HepG2 (cell line): ENCODE results near the gene GFY. TPM values are rescaled to one million over a fixed set of nuclear protein-coding genes. Genes with fewer than 3 reads are reported as not detected.
A peak's percentile ranks its signal among the peaks of the same experiment; 100 is the strongest.

ENCODE experiments used
- FOXK1 ChIP-seq: sonication (generic); formaldehyde crosslinking; IDR thresholded peaks from 2 replicates; pipeline ENCODE4 v1.4.0; 2020; ENCODE audit warnings: low read depth, missing genetic modification reagents, borderline replicate concordance
- FOXP1 ChIP-seq, 2 experiments: fragments of 450-650 bp in 1 of 2; IDR thresholded peaks; 2 replicates each; pipeline ENCODE4 v1.6.1; 2017 to 2018; ENCODE audit warnings: antibody characterized with exemption in 1 of 2
- MED13 ChIP-seq: sonication (generic); formaldehyde crosslinking; IDR thresholded peaks from 2 replicates; pipeline ENCODE4 v1.5.0; 2020; ENCODE audit warnings: missing genetic modification reagents
- NR2C2 ChIP-seq: sonication (generic); formaldehyde crosslinking; IDR thresholded peaks from 2 replicates; pipeline ENCODE4 v1.4.0; 2020; ENCODE audit warnings: missing genetic modification reagents, mild to moderate bottlenecking, moderate library complexity, borderline replicate concordance
- POLR2AphosphoS5 ChIP-seq: IDR thresholded peaks from 2 replicates; pipeline ENCODE4 v1.6.1; 2012; ENCODE audit warnings: low read depth, low read length
- RFXAP ChIP-seq: sonication (generic); formaldehyde crosslinking; IDR thresholded peaks from 2 replicates; pipeline ENCODE4 v1.4.0; 2020; ENCODE audit warnings: missing genetic modification reagents, borderline replicate concordance
- SPEN ChIP-seq: sonication (generic); formaldehyde crosslinking; IDR thresholded peaks from 2 replicates; pipeline ENCODE4 v1.5.1; 2020; ENCODE audit warnings: low read depth, mild to moderate bottlenecking, missing genetic modification reagents
- ZHX2 ChIP-seq, 2 experiments: sonication (generic) in 1 of 2; formaldehyde crosslinking in 1 of 2; IDR thresholded peaks; 2 replicates each; pipeline versions ENCODE4 v1.6.1 to v1.9.0; 2014 to 2022; ENCODE audit warnings: antibody characterized with exemption in 1 of 2, borderline replicate concordance in 1 of 2, inconsistent platforms in 1 of 2, low read depth in 1 of 2, missing genetic modification reagents in 1 of 2
- ZMYM3 ChIP-seq: sonication (generic); formaldehyde crosslinking; IDR thresholded peaks from 2 replicates; pipeline ENCODE4 v1.5.1; 2020; ENCODE audit warnings: mild to moderate bottlenecking, missing genetic modification reagents
- ZNF10 ChIP-seq: sonication (generic); formaldehyde crosslinking; IDR thresholded peaks from 2 replicates; pipeline ENCODE4 v1.4.0; 2020; ENCODE audit warnings: mild to moderate bottlenecking, low read depth, missing genetic modification reagents, borderline replicate concordance
- ZNF264 ChIP-seq: sonication (generic); formaldehyde crosslinking; IDR thresholded peaks from 2 replicates; pipeline ENCODE4 v1.4.0; 2020; ENCODE audit warnings: missing genetic modification reagents
- ZNF33B ChIP-seq: sonication (generic); formaldehyde crosslinking; IDR thresholded peaks from 2 replicates; pipeline ENCODE4 v1.5.1; 2020; ENCODE audit warnings: mild to moderate bottlenecking, missing genetic modification reagents
- ZNF44 ChIP-seq: sonication (generic); formaldehyde crosslinking; IDR thresholded peaks from 2 replicates; pipeline ENCODE4 v1.5.1; 2020; ENCODE audit warnings: mild to moderate bottlenecking, missing genetic modification reagents
- ZSCAN12 ChIP-seq: sonication (generic); formaldehyde crosslinking; IDR thresholded peaks from 2 replicates; pipeline ENCODE4 v1.9.0; 2021; ENCODE audit warnings: mild to moderate bottlenecking, missing genetic modification reagents
- ZSCAN9 ChIP-seq: IDR thresholded peaks from 2 replicates; pipeline ENCODE4 v1.6.1; 2016; ENCODE audit warnings: borderline replicate concordance
- polyA plus RNA-seq, 8 experiments: library from polyadenylated mRNA; depleted of rRNA in 3 of 8; stranded (reverse) in 7 of 8; unstranded in 1 of 8; fragments of >200 nt; fragmentation: Illumina TruSeq in 4 of 8; extraction: Trizol in 4 of 8; gene quantifications; 2 replicates each; pipeline versions ENCODE4 v1.2.1 to v1.2.3, GENCODE V29; 2011 to 2016; ENCODE audit warnings: low read depth in 4 of 8, missing spikeins in 1 of 8, mixed read lengths in 1 of 8; ENCODE audit not compliant: insufficient read depth in 1 of 8
- total RNA-seq, 5 experiments: library from RNA; depleted of rRNA; stranded (reverse); fragments of >200 nt; fragmentation: Illumina TruSeq; extraction: Trizol; gene quantifications; 2 replicates each; pipeline ENCODE4 v1.2.3, GENCODE V29; 2016; ENCODE audit warnings: low read depth in 1 of 5
- TF ChIP-seq, protein P1 (sequence below): sonication (generic); formaldehyde crosslinking; IDR thresholded peaks from 2 replicates; pipeline ENCODE4 v1.5.1; 2020; ENCODE audit warnings: mild to moderate bottlenecking, missing genetic modification reagents, moderate library complexity
- TF ChIP-seq, protein P2 (sequence below): sonication (generic); formaldehyde crosslinking; IDR thresholded peaks from 2 replicates; pipeline ENCODE4 v1.5.0; 2020; ENCODE audit warnings: missing genetic modification reagents

Gene GFY
- total and polyA plus RNA-seq, 2 of the 13 experiments (the other 11 are each of a cell fraction or from before 2014, with no cell fraction given), result not detected

DNA sequence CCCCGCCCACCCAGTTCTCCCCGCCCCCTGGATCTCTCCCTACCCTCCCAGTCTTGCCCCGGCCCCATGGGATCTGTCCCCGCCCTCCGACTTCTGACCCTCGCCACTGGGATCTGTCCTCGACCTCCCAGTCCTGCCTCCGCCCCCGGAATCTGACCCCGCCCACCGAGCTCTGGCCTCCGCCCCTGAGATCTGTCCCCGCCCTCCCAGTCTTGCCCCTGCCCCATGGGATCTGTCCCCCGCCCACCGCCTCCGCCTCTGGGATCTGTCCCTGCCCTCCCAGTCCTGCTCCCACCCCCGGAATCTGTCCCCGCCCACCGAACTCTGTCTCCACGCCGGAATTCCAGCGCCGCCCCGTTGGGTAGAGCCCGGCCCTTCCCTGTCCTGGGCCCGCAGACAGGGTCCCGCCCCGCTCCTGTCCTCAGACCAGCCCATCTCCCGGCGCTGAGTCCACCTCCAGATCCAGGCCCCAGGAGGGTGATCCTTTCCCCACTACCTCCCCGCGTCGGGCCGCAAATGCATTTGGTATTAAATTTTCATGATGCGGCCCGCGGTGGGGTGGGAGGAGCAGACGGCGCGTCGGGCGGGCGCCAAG, 17.7 kb downstream of the GFY start (continued):
- TF ChIP-seq, protein P1, sequence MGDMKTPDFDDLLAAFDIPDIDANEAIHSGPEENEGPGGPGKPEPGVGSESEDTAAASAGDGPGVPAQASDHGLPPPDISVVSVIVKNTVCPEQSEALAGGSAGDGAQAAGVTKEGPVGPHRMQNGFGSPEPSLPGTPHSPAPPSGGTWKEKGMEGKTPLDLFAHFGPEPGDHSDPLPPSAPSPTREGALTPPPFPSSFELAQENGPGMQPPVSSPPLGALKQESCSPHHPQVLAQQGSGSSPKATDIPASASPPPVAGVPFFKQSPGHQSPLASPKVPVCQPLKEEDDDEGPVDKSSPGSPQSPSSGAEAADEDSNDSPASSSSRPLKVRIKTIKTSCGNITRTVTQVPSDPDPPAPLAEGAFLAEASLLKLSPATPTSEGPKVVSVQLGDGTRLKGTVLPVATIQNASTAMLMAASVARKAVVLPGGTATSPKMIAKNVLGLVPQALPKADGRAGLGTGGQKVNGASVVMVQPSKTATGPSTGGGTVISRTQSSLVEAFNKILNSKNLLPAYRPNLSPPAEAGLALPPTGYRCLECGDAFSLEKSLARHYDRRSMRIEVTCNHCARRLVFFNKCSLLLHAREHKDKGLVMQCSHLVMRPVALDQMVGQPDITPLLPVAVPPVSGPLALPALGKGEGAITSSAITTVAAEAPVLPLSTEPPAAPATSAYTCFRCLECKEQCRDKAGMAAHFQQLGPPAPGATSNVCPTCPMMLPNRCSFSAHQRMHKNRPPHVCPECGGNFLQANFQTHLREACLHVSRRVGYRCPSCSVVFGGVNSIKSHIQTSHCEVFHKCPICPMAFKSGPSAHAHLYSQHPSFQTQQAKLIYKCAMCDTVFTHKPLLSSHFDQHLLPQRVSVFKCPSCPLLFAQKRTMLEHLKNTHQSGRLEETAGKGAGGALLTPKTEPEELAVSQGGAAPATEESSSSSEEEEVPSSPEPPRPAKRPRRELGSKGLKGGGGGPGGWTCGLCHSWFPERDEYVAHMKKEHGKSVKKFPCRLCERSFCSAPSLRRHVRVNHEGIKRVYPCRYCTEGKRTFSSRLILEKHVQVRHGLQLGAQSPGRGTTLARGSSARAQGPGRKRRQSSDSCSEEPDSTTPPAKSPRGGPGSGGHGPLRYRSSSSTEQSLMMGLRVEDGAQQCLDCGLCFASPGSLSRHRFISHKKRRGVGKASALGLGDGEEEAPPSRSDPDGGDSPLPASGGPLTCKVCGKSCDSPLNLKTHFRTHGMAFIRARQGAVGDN (CRISPR knock-in tag), result no peak
- TF ChIP-seq RFXAP (no peak), POLR2AphosphoS5 (peak; percentile 52; the same call in 1 of the 2 replicates), ZNF33B (CRISPR knock-in tag) (no peak), ZMYM3 (no peak), FOXK1 (CRISPR knock-in tag) (no peak), MED13 (CRISPR knock-in tag) (no peak), ZNF10 (CRISPR knock-in tag) (no peak), ZHX2 (IDR thresholded peaks at IDR 0.05; ENCODE audit: low read depth) (no peak), ZHX2 (CRISPR knock-in tag; IDR thresholded peaks at IDR 0.05; ENCODE audit: borderline replicate concordance) (no peak), ZNF44 (CRISPR knock-in tag) (no peak), NR2C2 (0 out of 2 replicates have a peak, but pooled peaks have one; percentile 4), ZSCAN9 (CRISPR knock-in tag) (no peak), FOXP1 (IDR thresholded peaks at IDR 0.05) (no peak), FOXP1 (CRISPR knock-in tag; IDR thresholded peaks at IDR 0.05) (no peak), ZSCAN12 (no peak), SPEN (CRISPR knock-in tag) (peak; percentile 21; the same call in 1 of the 2 replicates), ZNF264 (no peak)
- TF ChIP-seq, protein P2, sequence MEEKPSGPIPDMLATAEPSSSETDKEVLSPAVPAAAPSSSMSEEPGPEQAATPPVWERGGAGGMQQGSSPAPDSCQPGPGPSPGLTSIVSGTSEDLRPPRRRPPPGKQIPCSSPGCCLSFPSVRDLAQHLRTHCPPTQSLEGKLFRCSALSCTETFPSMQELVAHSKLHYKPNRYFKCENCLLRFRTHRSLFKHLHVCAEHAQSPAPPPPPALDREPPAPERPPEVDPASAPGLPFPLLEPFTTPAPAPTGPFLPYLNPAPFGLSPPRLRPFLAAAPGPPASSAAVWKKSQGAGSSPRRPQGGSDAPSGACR (CRISPR knock-in tag), result no peak; the same call in 1 of the 2 replicates
